ENCODE measurements around the gene P2RX7.

Gene P2RX7

DNA sequence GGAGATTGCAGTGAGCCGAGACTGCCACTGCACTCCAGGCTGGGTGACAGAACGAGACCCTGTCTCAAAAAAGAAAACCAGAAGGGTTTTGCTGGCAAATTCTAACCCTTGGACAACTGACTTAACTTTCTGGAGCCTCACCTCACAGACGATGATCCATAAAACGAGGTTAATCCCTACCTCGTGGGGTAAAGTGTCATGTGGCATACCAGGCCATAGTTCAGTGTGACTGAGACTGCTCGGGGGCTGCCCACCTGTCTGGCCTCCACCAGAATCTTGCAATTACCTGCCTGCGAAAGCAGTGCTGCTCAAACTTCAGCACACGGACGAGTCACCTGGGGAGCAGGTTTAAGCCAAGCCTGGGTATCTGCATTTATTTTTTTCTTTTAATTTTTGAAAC is 104.1 kb downstream of the P2RX7 start:
- no peak for DNase-seq

DNA sequence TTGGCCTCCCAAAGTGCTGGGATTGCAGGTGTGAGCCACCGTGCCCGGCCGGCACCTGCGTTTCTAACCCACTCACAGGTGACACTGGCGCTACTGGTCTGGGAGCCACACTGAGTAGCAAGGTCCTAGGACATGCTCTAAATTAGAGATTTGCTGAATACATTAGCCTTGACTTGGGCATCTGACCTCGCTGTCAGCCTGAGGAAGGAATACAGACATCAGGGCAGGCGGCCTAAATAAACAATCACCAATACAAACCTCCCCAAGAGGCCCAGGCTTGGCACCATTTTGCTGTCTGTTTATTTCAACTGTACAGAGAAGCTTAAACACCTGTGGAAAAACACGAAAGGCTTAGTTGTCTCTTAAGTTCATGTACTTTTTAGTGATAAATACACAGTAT is 104.7 kb downstream of the P2RX7 start:
- DNase-seq = no peak
